C4-2B (cell line): Measurements from ENCODE around the gene TPPP3.

Experiments used
- H3K27ac ChIP-seq: fragments of 450-650 bp; 2 replicates; pipeline ENCODE4 v1.5.1; 2017
- CTCF ChIP-seq: fragments of 450-650 bp; conservative IDR thresholded peaks from 2 replicates; pipeline ENCODE4 v1.5.1; 2017; ENCODE audit warnings: mild to moderate bottlenecking
- ZFX ChIP-seq: fragments of 450-650 bp; IDR thresholded peaks from 2 replicates; pipeline ENCODE4 v1.6.1; 2017

TPPP3 gene

GRCh38 chr16:67346341-67346740 lies 47.0 kb downstream of the TPPP3 start:
- no peak overlapping the region; the same call in 1 of the 2 replicates for H3K27ac ChIP-seq
- TF ChIP-seq ZFX (no peak), CTCF (no peak)

GRCh38 chr16:67345401-67345800 lies 47.9 kb downstream of the TPPP3 start:
- no peak for TF ChIP-seq ZFX
- peak overlapping the region; percentile 68 for H3K27ac ChIP-seq

GRCh38 chr16:67342616-67343015 lies 50.7 kb downstream of the TPPP3 start:
- H3K27ac ChIP-seq: no peak overlapping the region
- TF ChIP-seq CTCF: no peak

DNA sequence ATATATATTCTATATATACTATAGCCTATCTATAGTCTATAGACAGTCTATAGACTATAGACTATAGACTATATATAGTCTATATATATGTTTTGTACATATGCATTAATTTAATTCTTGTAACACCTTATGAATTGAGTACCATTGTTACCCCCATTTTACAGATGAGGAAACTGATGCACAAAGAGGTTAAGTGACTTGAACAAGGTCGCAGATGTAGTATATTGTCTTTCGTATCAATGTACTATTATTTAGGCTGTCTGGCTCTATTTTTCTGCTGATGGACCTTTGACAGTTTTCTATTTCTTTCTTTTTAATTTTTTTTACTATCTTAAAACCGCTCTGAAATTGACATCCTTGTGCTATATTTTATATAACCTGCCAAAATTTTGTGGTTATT lies 52.0 kb downstream of the TPPP3 start:
- no peak overlapping the region for H3K27ac ChIP-seq
- TF ChIP-seq CTCF (no peak), ZFX (no peak)
